H9 (cell line): Measurements from ENCODE around the gene ATG4D. TPM values are rescaled to one million over a fixed set of nuclear protein-coding genes. Genes with fewer than 3 reads are reported as not detected.

Experiments
- DNase-seq: peaks from one replicate; pipeline ENCODE4 v3.0.0-alpha.2; 2017
- H2AFZ ChIP-seq: one replicate; pipeline ENCODE4 v1.6.1; 2013; ENCODE audit warnings: mild to moderate bottlenecking, low read length, control low read depth, moderate library complexity
- H2AK5ac ChIP-seq: 2 replicates; pipeline ENCODE4 v1.6.1; 2013; ENCODE audit warnings: low read length, control low read depth, mixed read lengths; ENCODE audit not compliant: insufficient read length
- H2BK120ac ChIP-seq: one replicate; pipeline ENCODE4 v1.6.1; 2013; ENCODE audit warnings: low read depth, mild to moderate bottlenecking, low read length, control low read depth, inconsistent platforms; ENCODE audit not compliant: poor library complexity, severe bottlenecking
- H2BK12ac ChIP-seq: 2 replicates; pipeline ENCODE4 v1.6.1; 2013; ENCODE audit warnings: low read length, control low read depth, mixed read lengths, low read depth; ENCODE audit not compliant: insufficient read length
- H2BK15ac ChIP-seq: 2 replicates; pipeline ENCODE4 v1.6.1; 2013; ENCODE audit warnings: low read depth, low read length, control low read depth
- H2BK20ac ChIP-seq: one replicate; pipeline ENCODE4 v1.6.1; 2013; ENCODE audit warnings: low read depth, mild to moderate bottlenecking, low read length, control low read depth, inconsistent platforms; ENCODE audit not compliant: poor library complexity, severe bottlenecking
- H2BK5ac ChIP-seq: 2 replicates; pipeline ENCODE4 v1.6.1; 2013; ENCODE audit warnings: low read length, control low read depth, mixed read lengths; ENCODE audit not compliant: insufficient read length
- H3K14ac ChIP-seq: 2 replicates; pipeline ENCODE4 v1.6.1; 2013; ENCODE audit warnings: low read length, control low read depth; ENCODE audit not compliant: insufficient read depth
- H3K18ac ChIP-seq: 2 replicates; pipeline ENCODE4 v1.6.1; 2013; ENCODE audit warnings: low read depth, mild to moderate bottlenecking, mixed read lengths, low read length, control low read depth; ENCODE audit not compliant: insufficient read length
- H3K23ac ChIP-seq: 2 replicates; pipeline ENCODE4 v1.6.1; 2013; ENCODE audit warnings: low read length, control low read depth, mixed read lengths, low read depth; ENCODE audit not compliant: insufficient read length
- H3K23me2 ChIP-seq: 2 replicates; pipeline ENCODE4 v1.6.1; 2013; ENCODE audit warnings: low read depth, mild to moderate bottlenecking, mixed read lengths, low read length, control low read depth; ENCODE audit not compliant: insufficient read length, poor library complexity, severe bottlenecking
- H3K27ac ChIP-seq: 2 replicates; pipeline ENCODE4 v1.5.1; 2013; ENCODE audit warnings: low read length, control low read depth, mixed read lengths, low read depth; ENCODE audit not compliant: insufficient read length
- H3K27me3 ChIP-seq: 2 replicates; pipeline ENCODE4 v1.6.1; 2013; ENCODE audit warnings: low read length, control low read depth, inconsistent platforms; ENCODE audit not compliant: insufficient read depth
- H3K4ac ChIP-seq: 2 replicates; pipeline ENCODE4 v1.6.1; 2013; ENCODE audit warnings: low read depth, mild to moderate bottlenecking, control low read depth, inconsistent platforms, low read length, moderate library complexity
- H3K4me1 ChIP-seq: 2 replicates; pipeline ENCODE4 v1.6.1; 2013; ENCODE audit warnings: low read length, control low read depth, inconsistent platforms; ENCODE audit not compliant: insufficient read depth
- H3K4me2 ChIP-seq: 2 replicates; pipeline ENCODE4 v1.6.1; 2013; ENCODE audit warnings: low read length, control low read depth, mixed read lengths; ENCODE audit not compliant: insufficient read length, insufficient read depth
- H3K56ac ChIP-seq: 2 replicates; pipeline ENCODE4 v1.6.1; 2013; ENCODE audit warnings: low read depth, mild to moderate bottlenecking, mixed read lengths, low read length, control low read depth; ENCODE audit not compliant: insufficient read length
- H3K79me1 ChIP-seq: 2 replicates; pipeline ENCODE4 v1.6.1; 2013; ENCODE audit warnings: low read depth, mild to moderate bottlenecking, moderate library complexity, low read length, control low read depth, inconsistent platforms; ENCODE audit not compliant: insufficient read depth, poor library complexity, severe bottlenecking
- H3K79me2 ChIP-seq: 2 replicates; pipeline ENCODE4 v1.6.1; 2013; ENCODE audit warnings: low read length, control low read depth, inconsistent platforms; ENCODE audit not compliant: insufficient read depth
- H3K9ac ChIP-seq: 2 replicates; pipeline ENCODE4 v1.6.1; 2013; ENCODE audit warnings: low read length, control low read depth, mixed read lengths; ENCODE audit not compliant: insufficient read length; ENCODE audit errors: extremely low read depth
- H3K9me3 ChIP-seq: one replicate; pipeline ENCODE4 v1.6.1; 2013; ENCODE audit warnings: low read depth, low read length, inconsistent platforms; ENCODE audit not compliant: control insufficient read depth
- H3T11ph ChIP-seq: one replicate; pipeline ENCODE4 v1.6.1; 2013; ENCODE audit warnings: mild to moderate bottlenecking, low read length, control low read depth, inconsistent platforms
- H4K20me1 ChIP-seq: one replicate; pipeline ENCODE4 v1.6.1; 2013; ENCODE audit not compliant: control insufficient read depth, insufficient read length, insufficient read depth
- H4K5ac ChIP-seq: 2 replicates; pipeline ENCODE4 v1.6.1; 2013; ENCODE audit warnings: low read depth, mild to moderate bottlenecking, mixed read lengths, low read length, control low read depth; ENCODE audit not compliant: insufficient read length
- H4K8ac ChIP-seq: replicated peaks from 2 replicates; pipeline ENCODE4 v1.6.1; 2013; ENCODE audit warnings: low read length, control low read depth, mixed read lengths, low read depth; ENCODE audit not compliant: insufficient read length
- H4K91ac ChIP-seq: 2 replicates; pipeline ENCODE4 v1.6.1; 2013; ENCODE audit warnings: low read depth, mild to moderate bottlenecking, moderate library complexity, mixed read lengths, low read length, control low read depth; ENCODE audit not compliant: insufficient read length
- H3K27ac Mint-ChIP-seq, 3 experiments: 2 replicates in 2 of 3; 3 replicates in 1 of 3; pipeline ENCODE4 v1.8.0; 2020 to 2021; ENCODE audit warnings: mixed read lengths in 3 of 3, mild to moderate bottlenecking in 1 of 3, moderate library complexity in 1 of 3
- H3K27me3 Mint-ChIP-seq: 2 replicates; pipeline ENCODE4 v1.8.0; 2021; ENCODE audit warnings: low read depth, mild to moderate bottlenecking, moderate library complexity, mixed read lengths
- H3K36me3 Mint-ChIP-seq, 3 experiments: 2 replicates in 2 of 3; 3 replicates in 1 of 3; pipeline ENCODE4 v1.8.0; 2020 to 2021; ENCODE audit warnings: low read depth in 3 of 3, mixed read lengths in 3 of 3; ENCODE audit not compliant: insufficient read depth in 1 of 3
- H3K4me1 Mint-ChIP-seq, 2 experiments: 2 replicates each; pipeline ENCODE4 v1.8.0; 2020; ENCODE audit warnings: mixed read lengths in 2 of 2
- H3K4me3 Mint-ChIP-seq, 2 experiments: 2 replicates in 1 of 2; 3 replicates in 1 of 2; pipeline ENCODE4 v1.8.0; 2020 to 2021; ENCODE audit warnings: mild to moderate bottlenecking in 2 of 2, mixed read lengths in 2 of 2, moderate library complexity in 1 of 2
- H3K9me3 Mint-ChIP-seq, 2 experiments: 2 replicates in 1 of 2; 3 replicates in 1 of 2; pipeline ENCODE4 v1.8.0; 2020; ENCODE audit warnings: mild to moderate bottlenecking in 2 of 2, mixed read lengths in 2 of 2, moderate library complexity in 1 of 2
- CTCF ChIP-seq: fragments of 200-600 bp; sonication (generic); conservative IDR thresholded peaks from 3 replicates; pipeline ENCODE4 v1.8.0; 2021; ENCODE audit warnings: antibody characterized with exemption, mild to moderate bottlenecking
- WGBS: extraction: QIAGEN DNeasy Blood & Tissue Kit; methylation state at CpG from one replicate; pipeline ENCODE4 v1.1.7; 2013; ENCODE audit warnings: missing lambda C conversion rate, low lambda C conversion rate, mixed read lengths; ENCODE audit not compliant: insufficient read length; ENCODE audit errors: extremely low coverage; 5-methylcytosine and 5-hydroxymethylcytosine counted together
- total RNA-seq: library from RNA; stranded (reverse); gene quantifications from 2 replicates; pipeline ENCODE4 v1.2.1, GENCODE V29; 2021

ATG4D gene
- total RNA-seq, 1 experiment from 2014 or later = 55.8 TPM

- Histone ChIP-seq H2BK15ac (no peak overlapping the region), H3K79me1 (no peaks in the 10 kb centered on the region), H3K79me2 (no peaks in the 10 kb centered on the region), H3K9me3 (no peaks in the 10 kb centered on the region), H3K23me2 (no peaks in the 10 kb centered on the region), H2BK12ac (no peak overlapping the region), H3K18ac (no peak overlapping the region), H3K9ac (no peak overlapping the region), H3K4me1 (no peaks in the 10 kb centered on the region), H3T11ph (no peak overlapping the region), H2BK20ac (no peak overlapping the region), H3K14ac (no peak overlapping the region), H4K5ac (no peak overlapping the region), H4K8ac (no peak overlapping the region), H4K20me1 (peaks cover 2% of the 10 kb centered on the region), H3K27ac (no peak overlapping the region), H3K23ac (no peak overlapping the region), H3K4me2 (no peak overlapping the region), H2AFZ (no peak overlapping the region), H2BK120ac (no peak overlapping the region), H3K4ac (no peak overlapping the region), H2BK5ac (no peak overlapping the region), H3K56ac (no peak overlapping the region), H2AK5ac (no peak overlapping the region), H3K27me3 (no peaks in the 10 kb centered on the region), H4K91ac (no peak overlapping the region)
- H3K4me1 Mint-ChIP-seq = peaks cover 8% of the 10 kb centered on the region in 2 experiments
- no peak for DNase-seq
- no peak overlapping the region for H3K4me3 Mint-ChIP-seq
- H3K9me3 Mint-ChIP-seq = no peaks in the 10 kb centered on the region
- H3K27ac Mint-ChIP-seq = no peak overlapping the region
- no peak for TF ChIP-seq CTCF
- no CpG with 5 or more reads among the region's 7 CpGs for WGBS
- no peaks in the 10 kb centered on the region for H3K27me3 Mint-ChIP-seq
- peaks cover 32 to 69% (median 55%) of the 10 kb centered on the region in 3 experiments; a peak in 6 of 7 replicates for H3K36me3 Mint-ChIP-seq
These were observed 16.4 kb downstream of the ATG4D start for GRCh38 chr19:10560154-10560553.
